HG03457 (cell line): ENCODE measurements around the gene ROR1.
"Not testable (repeated sequence)": the region's sequence is repeated elsewhere in the genome, so short reads cannot be mapped to it uniquely, and the experiment has no call there.

Source experiments
- ATAC-seq: cut with Tn5 transposase; IDR thresholded peaks from one replicate; pipeline ENCODE4 v1.9.1; 2021; ENCODE audit warnings: moderate number of reproducible peaks; ENCODE audit not compliant: unreplicated experiment

ROR1 gene

GRCh38 chr1:64084451-64084850 is 310.6 kb downstream of the ROR1 start:
- ATAC-seq = no peak

DNA sequence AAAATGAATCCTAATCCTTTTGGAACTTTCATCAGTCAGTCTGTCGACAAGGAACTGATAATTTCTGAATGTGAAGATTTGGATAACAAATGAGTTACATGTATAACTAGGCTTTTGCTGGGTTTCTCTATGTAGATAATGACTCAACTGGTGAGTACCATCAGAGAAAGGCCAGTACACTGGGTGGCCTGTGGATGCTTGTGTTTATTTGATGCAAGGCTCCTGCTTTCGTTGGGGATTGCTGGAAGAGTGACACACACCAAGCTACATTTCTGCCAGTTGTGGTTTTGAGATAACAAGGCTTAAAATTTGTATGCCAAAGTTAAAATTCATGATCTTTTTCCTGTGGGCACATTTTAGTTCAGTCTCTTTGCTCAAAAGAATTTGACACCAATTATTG is 314.0 kb downstream of the ROR1 start:
- ATAC-seq = no peak

GRCh38 chr1:64090436-64090835 is 316.6 kb downstream of the ROR1 start:
- ATAC-seq = no peak

- ATAC-seq = no peak
These were observed 319.1 kb downstream of the ROR1 start for GRCh38 chr1:64092851-64093371.

- no peak for ATAC-seq
These were observed 320.1 kb downstream of the ROR1 start for GRCh38 chr1:64093941-64094340.

- ATAC-seq = no peak
These were observed 322.0 kb downstream of the ROR1 start for GRCh38 chr1:64095832-64096231.

DNA sequence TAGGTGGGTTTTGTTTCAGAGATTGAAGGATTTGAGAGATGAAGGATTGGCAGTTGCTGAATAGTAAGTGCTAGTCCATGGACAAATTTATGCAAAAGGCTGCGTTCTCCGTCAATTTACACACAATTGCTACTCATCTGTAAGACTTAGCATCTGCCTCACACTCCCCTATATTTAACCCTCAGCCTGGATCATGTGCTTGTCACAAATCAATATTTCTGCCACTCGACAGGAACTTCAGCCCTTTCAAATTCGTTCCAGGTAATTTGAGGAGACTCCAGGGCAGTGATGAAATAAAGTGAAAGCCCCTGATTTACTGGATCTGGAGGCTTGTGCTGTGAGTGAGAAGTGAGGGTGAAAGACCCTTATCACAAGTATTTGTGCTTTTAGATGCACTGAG is 324.0 kb downstream of the ROR1 start:
- ATAC-seq = no peak

- no peak for ATAC-seq
These were observed 324.6 kb downstream of the ROR1 start for GRCh38 chr1:64098436-64098835.

DNA sequence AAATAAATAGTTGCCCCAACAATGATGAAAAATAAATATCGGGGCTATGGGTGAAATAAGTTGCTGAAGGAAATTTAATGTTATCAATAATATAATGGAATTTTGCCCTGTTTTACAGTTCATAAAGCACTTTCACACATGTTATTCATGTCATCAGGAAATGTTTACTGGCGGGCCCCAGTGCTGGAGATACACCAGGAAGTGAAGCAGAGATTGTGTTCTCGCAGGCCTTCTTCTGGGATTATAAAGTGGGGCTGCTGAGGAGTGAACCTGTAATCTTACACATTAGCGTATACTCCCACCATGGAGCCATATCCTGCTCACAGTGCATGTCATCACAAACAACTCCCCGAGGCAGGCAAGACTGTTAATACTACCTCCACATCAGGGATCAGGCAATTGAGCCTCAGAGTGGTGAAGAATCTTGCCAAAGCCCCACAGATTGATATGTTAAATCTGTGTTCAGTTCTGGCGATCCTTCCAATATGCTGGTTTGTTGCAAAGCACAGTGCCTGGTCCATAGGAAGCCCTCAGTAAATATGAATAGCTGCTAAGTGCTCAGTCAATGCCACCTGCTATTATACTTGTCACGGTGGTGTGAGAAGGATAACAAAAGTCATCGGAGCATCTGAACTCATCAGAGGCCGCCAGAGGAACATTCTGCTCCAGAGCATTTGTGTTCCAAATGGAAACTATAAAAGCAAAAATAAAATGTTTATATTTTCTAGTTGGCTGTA is 325.2 kb downstream of the ROR1 start:
- ATAC-seq = no peak

DNA sequence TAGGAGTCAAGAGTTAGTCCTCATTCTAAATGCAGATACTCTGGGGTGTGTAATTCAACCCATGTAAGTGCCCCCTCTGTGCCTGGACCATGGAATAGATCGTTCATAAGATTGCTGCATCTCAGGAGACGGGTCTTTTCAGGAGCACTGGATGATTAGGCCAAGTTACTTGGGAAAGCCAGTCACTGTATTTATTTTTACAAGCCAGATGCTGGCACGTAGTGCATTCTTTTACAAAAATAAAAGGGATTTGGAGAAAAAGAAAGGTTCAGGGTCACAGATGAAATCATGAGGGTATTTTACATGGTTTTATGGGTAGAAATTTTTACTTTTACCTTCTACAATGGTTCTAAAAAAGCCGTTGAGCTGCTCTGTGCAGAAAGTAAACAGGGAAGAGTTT is 327.0 kb downstream of the ROR1 start:
- ATAC-seq = no peak

- ATAC-seq = not testable (repeated sequence)
These were observed 330.8 kb downstream of the ROR1 start for GRCh38 chr1:64104585-64104984.

DNA sequence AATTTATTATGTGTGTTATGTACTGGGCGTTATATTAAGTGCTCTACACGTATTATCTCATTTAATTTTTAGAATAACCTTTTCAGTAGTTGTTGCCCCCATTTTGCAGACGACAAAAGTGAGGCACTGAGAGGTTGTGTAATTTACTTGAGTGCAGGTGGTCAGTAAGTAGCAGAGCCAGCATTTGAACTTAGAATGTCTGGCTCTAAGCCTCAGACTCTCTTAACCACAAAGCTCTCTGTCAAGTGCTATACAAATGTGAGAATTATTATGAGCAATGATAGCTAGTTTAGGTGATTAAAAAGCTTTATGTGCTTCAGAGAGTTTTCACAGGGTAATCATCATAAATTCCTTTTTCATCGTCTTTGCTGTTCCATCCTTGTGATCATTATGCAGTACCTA is 333.3 kb downstream of the ROR1 start:
- no peak for ATAC-seq

- ATAC-seq = no peak
These were observed 333.8 kb downstream of the ROR1 start for GRCh38 chr1:64107632-64108031.

DNA sequence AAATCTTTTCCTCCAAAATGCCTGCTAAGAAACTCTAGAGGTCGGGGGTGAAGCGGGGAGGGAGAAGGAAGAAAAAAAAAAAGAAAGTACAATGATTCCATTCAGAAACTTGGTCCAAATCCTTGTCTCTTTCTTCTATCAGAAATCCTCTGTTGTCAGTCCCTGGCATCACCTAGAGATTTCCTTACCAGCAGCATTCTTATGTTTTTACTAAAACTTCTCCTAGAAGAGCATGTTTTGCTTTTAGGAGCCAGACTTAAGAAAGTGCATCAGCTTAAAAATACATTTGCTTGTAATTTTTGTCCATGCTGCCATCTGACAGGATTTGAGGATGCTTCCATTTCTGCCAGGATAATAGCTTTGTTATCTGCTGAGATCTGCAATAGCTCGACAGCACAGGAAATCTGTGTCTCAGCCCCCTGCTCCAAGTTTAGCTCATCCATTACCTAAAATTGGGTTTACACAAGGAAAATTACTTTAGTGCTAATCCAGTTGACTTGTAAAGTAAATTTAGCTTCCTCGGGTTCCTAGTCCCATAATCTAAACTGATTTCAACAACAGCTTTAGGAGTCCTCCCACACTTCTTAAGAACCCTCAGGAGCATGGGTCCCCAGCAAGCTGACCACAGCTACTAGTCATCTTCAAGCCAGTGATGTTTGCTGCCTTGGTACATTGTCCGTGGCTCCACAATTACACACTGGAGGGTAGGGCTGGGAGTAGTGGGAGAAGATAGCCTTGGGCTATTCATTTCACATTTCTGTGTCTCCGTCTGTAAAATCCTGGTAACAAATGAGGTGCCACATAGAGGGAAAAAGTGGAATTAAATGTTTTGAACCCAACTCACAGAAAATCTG is 337.3 kb downstream of the ROR1 start:
- ATAC-seq = no peak

DNA sequence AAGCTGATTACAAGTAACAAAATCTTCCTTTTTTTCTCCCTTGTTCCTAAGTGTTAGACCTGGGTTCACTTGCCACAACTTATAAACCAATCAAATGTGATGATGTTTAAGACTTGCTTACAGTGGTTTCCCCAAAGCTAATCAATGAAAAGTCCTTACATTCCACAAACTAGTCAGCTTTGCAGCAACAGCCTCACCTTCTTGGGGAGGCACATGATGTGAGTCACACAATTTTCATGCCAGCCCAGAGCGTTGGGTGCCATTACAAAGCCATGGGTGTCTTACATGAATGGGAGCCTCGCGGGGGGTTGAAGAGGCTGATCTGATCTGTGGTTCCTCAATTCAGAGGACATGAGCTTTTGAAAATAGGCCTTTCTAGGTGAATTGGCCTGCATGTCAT is 338.0 kb downstream of the ROR1 start:
- no peak for ATAC-seq

- no peak for ATAC-seq
These were observed 338.5 kb downstream of the ROR1 start for GRCh38 chr1:64112281-64112680.

GRCh38 chr1:64114012-64114525 is 340.3 kb downstream of the ROR1 start:
- ATAC-seq = no peak

- no peak for ATAC-seq
These were observed 342.7 kb downstream of the ROR1 start for GRCh38 chr1:64116537-64116936.

DNA sequence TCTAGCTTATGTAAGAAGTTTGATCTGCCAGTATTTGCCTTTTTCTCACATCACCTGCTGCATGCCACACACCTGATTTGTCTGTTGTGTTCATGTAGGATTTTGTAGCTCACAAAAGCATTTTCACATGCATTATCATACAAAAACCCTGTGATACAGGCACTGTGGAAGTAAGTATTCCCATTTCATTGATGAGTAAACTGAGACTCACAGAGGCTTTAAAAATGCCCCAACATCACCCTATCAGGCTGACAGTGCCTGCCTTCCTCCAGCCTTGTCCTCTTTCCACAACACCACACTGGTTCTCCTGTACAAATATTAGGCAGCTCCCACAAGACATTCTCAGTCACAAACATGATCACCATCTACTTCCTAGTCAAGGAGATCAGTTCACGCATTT is 343.7 kb downstream of the ROR1 start:
- ATAC-seq = no peak

- no peak for ATAC-seq
These were observed 348.1 kb downstream of the ROR1 start for GRCh38 chr1:64121766-64122385.

- ATAC-seq = no peak
These were observed 348.8 kb downstream of the ROR1 start for GRCh38 chr1:64122588-64122987.
